Measurements from ENCODE around the gene PEX14. TPM values are rescaled to one million over a fixed set of nuclear protein-coding genes. Genes with fewer than 3 reads are reported as not detected.

Gene PEX14
- total and polyA plus RNA-seq, 9 of the 15 experiments (the other 6 are each of a cell fraction or from before 2014, with no cell fraction given): 2.6 to 45.7 (median 22.7) TPM

DNA sequence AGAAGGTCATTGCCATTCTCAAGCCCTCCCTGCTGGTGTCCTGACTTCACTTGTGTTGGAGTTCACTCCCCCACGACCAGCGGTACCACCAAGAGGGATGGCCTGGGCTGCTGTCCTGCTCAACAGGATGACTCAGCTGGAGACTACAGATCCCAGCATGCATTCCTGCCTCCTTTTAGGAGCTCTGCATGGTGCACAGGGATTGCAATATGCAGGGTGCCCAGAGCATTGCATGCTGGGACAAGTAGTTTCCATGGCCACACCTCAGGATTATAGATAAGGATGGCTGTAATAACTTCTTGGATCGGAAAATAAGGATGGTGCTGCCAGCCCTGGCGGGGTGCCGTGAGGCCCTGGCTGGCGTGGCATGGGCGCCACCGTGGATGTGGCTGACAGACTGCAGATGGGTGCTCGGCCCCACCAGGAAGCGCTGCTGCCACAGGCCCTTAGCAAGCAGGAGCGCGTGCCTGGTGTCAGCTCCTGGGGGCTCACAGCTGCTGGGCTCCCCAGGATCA lies 171.7 kb downstream of the PEX14 start (continued):
- TF ChIP-seq REST (IDR thresholded peaks at IDR 0.05; ENCODE audit: borderline replicate concordance) (no peak), REST (CRISPR knock-in tag; IDR thresholded peaks at IDR 0.05; ENCODE audit: low read depth) (no peak), KLF13 (tag; IDR thresholded peaks at IDR 0.05; ENCODE audit: borderline replicate concordance, low read depth) (no peak), ETV5 (CRISPR knock-in tag; IDR thresholded peaks at IDR 0.05; ENCODE audit: low read depth) (no peak), POLR3G (IDR thresholded peaks at IDR 0.05; ENCODE audit: extremely low read depth, insufficient read length, insufficient replicate concordance) (no peak), KDM2B (CRISPR knock-in tag; IDR thresholded peaks at IDR 0.05) (no peak), SAFB (IDR thresholded peaks at IDR 0.05; ENCODE audit: borderline replicate concordance, low read depth, low read length) (no peak), ZNF398 (CRISPR knock-in tag; IDR thresholded peaks at IDR 0.05) (no peak), KDM4B (IDR thresholded peaks at IDR 0.05; ENCODE audit: borderline replicate concordance in 2 of 2, low read depth in 1 of 2) (no peak), RBM39 (optimal IDR thresholded peaks at IDR 0.05; ENCODE audit: low read depth, low read length) (no peak), ZNF239 (CRISPR knock-in tag; IDR thresholded peaks at IDR 0.05) (no peak)
- TF ChIP-seq, protein P1, sequence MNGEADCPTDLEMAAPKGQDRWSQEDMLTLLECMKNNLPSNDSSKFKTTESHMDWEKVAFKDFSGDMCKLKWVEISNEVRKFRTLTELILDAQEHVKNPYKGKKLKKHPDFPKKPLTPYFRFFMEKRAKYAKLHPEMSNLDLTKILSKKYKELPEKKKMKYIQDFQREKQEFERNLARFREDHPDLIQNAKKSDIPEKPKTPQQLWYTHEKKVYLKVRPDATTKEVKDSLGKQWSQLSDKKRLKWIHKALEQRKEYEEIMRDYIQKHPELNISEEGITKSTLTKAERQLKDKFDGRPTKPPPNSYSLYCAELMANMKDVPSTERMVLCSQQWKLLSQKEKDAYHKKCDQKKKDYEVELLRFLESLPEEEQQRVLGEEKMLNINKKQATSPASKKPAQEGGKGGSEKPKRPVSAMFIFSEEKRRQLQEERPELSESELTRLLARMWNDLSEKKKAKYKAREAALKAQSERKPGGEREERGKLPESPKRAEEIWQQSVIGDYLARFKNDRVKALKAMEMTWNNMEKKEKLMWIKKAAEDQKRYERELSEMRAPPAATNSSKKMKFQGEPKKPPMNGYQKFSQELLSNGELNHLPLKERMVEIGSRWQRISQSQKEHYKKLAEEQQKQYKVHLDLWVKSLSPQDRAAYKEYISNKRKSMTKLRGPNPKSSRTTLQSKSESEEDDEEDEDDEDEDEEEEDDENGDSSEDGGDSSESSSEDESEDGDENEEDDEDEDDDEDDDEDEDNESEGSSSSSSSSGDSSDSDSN (IDR thresholded peaks at IDR 0.05; ENCODE audit: borderline replicate concordance in 1 of 2, low read depth in 2 of 2, low read length in 2 of 2): no peak
- TF ChIP-seq, protein P2, sequence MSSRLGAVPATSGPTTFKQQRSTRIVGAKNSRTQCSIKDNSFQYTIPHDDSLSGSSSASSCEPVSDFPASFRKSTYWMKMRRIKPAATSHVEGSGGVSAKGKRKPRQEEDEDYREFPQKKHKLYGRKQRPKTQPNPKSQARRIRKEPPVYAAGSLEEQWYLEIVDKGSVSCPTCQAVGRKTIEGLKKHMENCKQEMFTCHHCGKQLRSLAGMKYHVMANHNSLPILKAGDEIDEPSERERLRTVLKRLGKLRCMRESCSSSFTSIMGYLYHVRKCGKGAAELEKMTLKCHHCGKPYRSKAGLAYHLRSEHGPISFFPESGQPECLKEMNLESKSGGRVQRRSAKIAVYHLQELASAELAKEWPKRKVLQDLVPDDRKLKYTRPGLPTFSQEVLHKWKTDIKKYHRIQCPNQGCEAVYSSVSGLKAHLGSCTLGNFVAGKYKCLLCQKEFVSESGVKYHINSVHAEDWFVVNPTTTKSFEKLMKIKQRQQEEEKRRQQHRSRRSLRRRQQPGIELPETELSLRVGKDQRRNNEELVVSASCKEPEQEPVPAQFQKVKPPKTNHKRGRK (tag; IDR thresholded peaks at IDR 0.05): no peak
